Tibial nerve (tissue), 4 donors: ENCODE data around the gene PUS10.

ENCODE experiments used
- CTCF ChIP-seq, 5 experiments: fragments of 200-600 bp in 3 of 5; fragments of 450-650 bp in 2 of 5; sonication (generic) in 3 of 5; IDR thresholded peaks; one replicate each; pipeline ENCODE4 v1.5.1; 2016 to 2019; ENCODE audit warnings: antibody characterized with exemption in 5 of 5, mild to moderate bottlenecking in 3 of 5, moderate library complexity in 2 of 5
- EP300 ChIP-seq, 2 donors: sonication (generic); formaldehyde crosslinking; IDR thresholded peaks; one replicate each; pipeline ENCODE4 v1.6.1; 2017; ENCODE audit warnings: antibody characterized with exemption in 2 of 2, mild to moderate bottlenecking in 1 of 2
- POLR2A ChIP-seq, 2 donors: fragments of 450-650 bp; IDR thresholded peaks; one replicate each; pipeline ENCODE4 v1.6.1; 2017; ENCODE audit warnings: antibody characterized with exemption in 2 of 2, mild to moderate bottlenecking in 2 of 2, moderate library complexity in 2 of 2

GRCh38 chr2:61023670-61024069 lies 5.6 kb upstream of the PUS10 start:
- TF ChIP-seq CTCF (IDR thresholded peaks at IDR 0.05) (no peak), POLR2A (IDR thresholded peaks at IDR 0.05) (no peak), EP300 (IDR thresholded peaks at IDR 0.05) (no peak)
